Effector CD4-positive, alpha-beta T cell (primary cell): ENCODE measurements around the gene GEMIN2.
"Not testable (repeated sequence)": the region's sequence is repeated elsewhere in the genome, so short reads cannot be mapped to it uniquely, and the experiment has no call there.

Source experiments
- DNase-seq: peaks from one replicate; pipeline ENCODE4 v3.0.0-alpha.2; 2020

GEMIN2 gene

GRCh38 chr14:39113685-39114072, 444 bp upstream of the GEMIN2 start:
- DNase-seq = no peak

- no peak for DNase-seq
These were observed 8.4 kb downstream of the GEMIN2 start for GRCh38 chr14:39122330-39123138.

GRCh38 chr14:39137835-39138234, 23.7 kb downstream of the GEMIN2 start:
- not testable (repeated sequence) for DNase-seq

GRCh38 chr14:39138440-39138839, 24.3 kb downstream of the GEMIN2 start:
- no peak for DNase-seq

GRCh38 chr14:39140170-39140569, 26.0 kb downstream of the GEMIN2 start:
- no peak for DNase-seq

GRCh38 chr14:39141623-39142022, 27.5 kb downstream of the GEMIN2 start:
- not testable (repeated sequence) for DNase-seq

GRCh38 chr14:39143226-39143625, 29.1 kb downstream of the GEMIN2 start:
- DNase-seq = not testable (repeated sequence)

GRCh38 chr14:39145266-39145966, 31.3 kb downstream of the GEMIN2 start:
- DNase-seq = no peak

- DNase-seq = no peak
These were observed 40.6 kb downstream of the GEMIN2 start for GRCh38 chr14:39154594-39155189.

GRCh38 chr14:39157491-39157890, 43.4 kb downstream of the GEMIN2 start:
- DNase-seq = no peak

- DNase-seq = no peak
These were observed 44.2 kb downstream of the GEMIN2 start for GRCh38 chr14:39158222-39158858.

- DNase-seq = no peak
These were observed 46.4 kb downstream of the GEMIN2 start for GRCh38 chr14:39160494-39160893.

- not testable (repeated sequence) for DNase-seq
These were observed 53.7 kb downstream of the GEMIN2 start for GRCh38 chr14:39167797-39168320.

- DNase-seq = no peak
These were observed 54.5 kb downstream of the GEMIN2 start for GRCh38 chr14:39168591-39168990.

- no peak for DNase-seq
These were observed 55.4 kb downstream of the GEMIN2 start for GRCh38 chr14:39169541-39169900.

- DNase-seq = no peak
These were observed 59.1 kb downstream of the GEMIN2 start for GRCh38 chr14:39173198-39173597.

GRCh38 chr14:39174560-39175444, 60.7 kb downstream of the GEMIN2 start, which contains the start of gene PNN:
PNN (plus strand) TSS chr14:39175254; CDS start chr14:39175280, 26 bp downstream.
- peak; percentile 95 for DNase-seq

GRCh38 chr14:39175445-39176262, 61.5 kb downstream of the GEMIN2 start:
- DNase-seq = no peak

- no peak for DNase-seq
These were observed 62.4 kb downstream of the GEMIN2 start for GRCh38 chr14:39176263-39177167.

- no peak for DNase-seq
These were observed 63.0 kb downstream of the GEMIN2 start for GRCh38 chr14:39177168-39177545.
